Testis (tissue), 3 donors: ENCODE measurements around the gene RASD2. TPM values are rescaled to one million over a fixed set of nuclear protein-coding genes. Genes with fewer than 3 reads are reported as not detected.

ENCODE experiments used
- DNase-seq: peaks from one replicate; pipeline ENCODE4 v3.0.0-alpha.2; 2019
- H3K27ac ChIP-seq, 2 donors: fragments of 200-600 bp; sonication (generic); one replicate each; pipeline ENCODE4 v1.5.1; 2019
- H3K27me3 ChIP-seq: fragments of 200-600 bp; sonication (generic); one replicate; pipeline ENCODE4 v1.5.1; 2019
- H3K36me3 ChIP-seq: fragments of 200-600 bp; sonication (generic); one replicate; pipeline ENCODE4 v1.5.1; 2017; ENCODE audit warnings: low read depth; ENCODE audit errors: missing control alignments
- H3K4me1 ChIP-seq: fragments of 200-600 bp; sonication (generic); one replicate; pipeline ENCODE4 v1.5.1; 2019
- H3K4me3 ChIP-seq, 2 donors: fragments of 200-600 bp; sonication (generic); one replicate each; pipeline ENCODE4 v1.5.1; 2017 to 2019
- H3K9me3 ChIP-seq: fragments of 200-600 bp; sonication (generic); one replicate; pipeline ENCODE4 v1.5.1; 2017
- POLR2A ChIP-seq: fragments of 450-650 bp; IDR thresholded peaks from one replicate; pipeline ENCODE4 v1.6.1; 2017; ENCODE audit warnings: antibody characterized with exemption, mild to moderate bottlenecking, moderate library complexity
- WGBS, 2 donors: methylation state at CpG; one replicate each; pipeline ENCODE4 v1.1.5; 2018; 5-methylcytosine and 5-hydroxymethylcytosine counted together
- intact Hi-C: fragments of 100-400 bp; cut with DNase I; formaldehyde crosslinking; loops from one replicate; pipeline ENCODE4 v1.15.1; 2023; ENCODE audit warnings: low total_unique reads
- polyA plus RNA-seq: library from polyadenylated mRNA; stranded (reverse); fragments of 350-450 nt; fragmentation: Illumina TruSeq; extraction: RNeasy Lipid Tissue Mini Kit (QIAGEN cat#74804); gene quantifications from one replicate; pipeline ENCODE4 v1.2.3, GENCODE V29; 2014; ENCODE audit warnings: low read depth, low replicate concordance; ENCODE audit not compliant: insufficient read depth
- total RNA-seq, 2 donors: library from RNA; depleted of rRNA; stranded (reverse); fragments of >200 nt; gene quantifications; one replicate each; pipeline ENCODE4 v1.2.3, GENCODE V29; 2016
- TF ChIP-seq, protein P1 (sequence below), 3 experiments: fragments of 450-650 bp in 2 of 3; fragments of 200-600 bp in 1 of 3; sonication (generic) in 1 of 3; IDR thresholded peaks; one replicate each; pipeline ENCODE4 v1.5.1; 2016 to 2019; ENCODE audit warnings: antibody characterized with exemption in 3 of 3, mild to moderate bottlenecking in 2 of 3, moderate library complexity in 1 of 3

Gene RASD2
- total and polyA plus RNA-seq, 3 donors from 2014 or later, result 1.2 to 1.7 (median 1.7) TPM

DNA sequence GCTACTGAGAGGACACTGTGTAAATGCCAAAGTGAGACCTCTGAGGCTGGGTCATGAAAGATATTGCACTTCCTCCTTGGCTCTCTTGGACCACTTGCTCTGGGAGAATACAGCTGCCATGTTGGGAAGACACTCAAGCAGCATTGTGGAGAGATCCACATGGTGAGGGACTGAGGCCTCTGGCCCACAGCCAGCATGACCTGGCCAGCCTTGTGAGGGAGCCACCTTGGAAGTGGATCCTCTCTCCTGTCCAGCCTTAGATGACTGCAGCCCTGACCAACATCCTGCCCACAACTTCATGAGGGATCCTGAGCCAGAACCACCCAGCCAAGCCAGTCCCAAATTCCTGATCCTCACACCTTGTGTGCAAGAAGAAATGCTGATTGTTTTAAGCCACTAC lies 46.1 kb downstream of the RASD2 start:
- Histone ChIP-seq H3K27me3 (no peaks in the 10 kb centered on the region), H3K4me1 (peaks cover 5% of the 10 kb centered on the region), H3K4me3 (no peak overlapping the region), H3K36me3 (no peaks in the 10 kb centered on the region), H3K9me3 (no peaks in the 10 kb centered on the region), H3K27ac (no peak overlapping the region)
- no peak for DNase-seq
- TF ChIP-seq, protein P1, sequence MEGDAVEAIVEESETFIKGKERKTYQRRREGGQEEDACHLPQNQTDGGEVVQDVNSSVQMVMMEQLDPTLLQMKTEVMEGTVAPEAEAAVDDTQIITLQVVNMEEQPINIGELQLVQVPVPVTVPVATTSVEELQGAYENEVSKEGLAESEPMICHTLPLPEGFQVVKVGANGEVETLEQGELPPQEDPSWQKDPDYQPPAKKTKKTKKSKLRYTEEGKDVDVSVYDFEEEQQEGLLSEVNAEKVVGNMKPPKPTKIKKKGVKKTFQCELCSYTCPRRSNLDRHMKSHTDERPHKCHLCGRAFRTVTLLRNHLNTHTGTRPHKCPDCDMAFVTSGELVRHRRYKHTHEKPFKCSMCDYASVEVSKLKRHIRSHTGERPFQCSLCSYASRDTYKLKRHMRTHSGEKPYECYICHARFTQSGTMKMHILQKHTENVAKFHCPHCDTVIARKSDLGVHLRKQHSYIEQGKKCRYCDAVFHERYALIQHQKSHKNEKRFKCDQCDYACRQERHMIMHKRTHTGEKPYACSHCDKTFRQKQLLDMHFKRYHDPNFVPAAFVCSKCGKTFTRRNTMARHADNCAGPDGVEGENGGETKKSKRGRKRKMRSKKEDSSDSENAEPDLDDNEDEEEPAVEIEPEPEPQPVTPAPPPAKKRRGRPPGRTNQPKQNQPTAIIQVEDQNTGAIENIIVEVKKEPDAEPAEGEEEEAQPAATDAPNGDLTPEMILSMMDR (IDR thresholded peaks at IDR 0.05), result no peak
- no peak for TF ChIP-seq POLR2A
- intact Hi-C loops, result loop anchor here (10.0 kb wide), 2 partner anchors 162 to 232 kb away; no protein-coding TSS in a partner anchor

DNA sequence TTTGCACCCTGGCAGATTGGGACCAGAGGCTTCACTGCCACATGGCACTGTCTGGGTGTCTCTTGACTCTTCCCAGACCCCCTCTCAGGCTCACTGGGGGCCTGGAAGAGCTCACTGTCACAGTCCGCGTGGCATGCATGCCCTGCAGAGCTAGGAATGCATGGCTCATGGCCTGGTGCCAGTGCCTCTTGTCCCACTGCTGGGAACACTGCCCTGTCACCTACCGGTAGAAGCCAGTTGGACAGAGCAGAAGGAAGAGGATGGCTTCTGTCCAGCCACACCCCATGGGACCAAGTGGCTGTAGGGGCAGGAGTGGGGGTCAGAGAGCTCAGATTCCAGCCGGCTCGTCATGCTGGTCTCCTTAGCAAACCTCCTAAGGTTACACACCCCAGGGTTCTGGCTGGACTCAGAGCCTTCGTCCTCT lies 46.8 kb downstream of the RASD2 start:
- intact Hi-C loops, result loop anchor here (10.0 kb wide), 2 partner anchors 163 to 233 kb away; no protein-coding TSS in a partner anchor
- Histone ChIP-seq H3K27me3 (no peaks in the 10 kb centered on the region), H3K4me3 (no peak overlapping the region), H3K4me1 (peaks cover 8% of the 10 kb centered on the region), H3K9me3 (no peaks in the 10 kb centered on the region), H3K27ac (no peak overlapping the region), H3K36me3 (no peaks in the 10 kb centered on the region)
- no peak for TF ChIP-seq POLR2A
- TF ChIP-seq, protein P1 (IDR thresholded peaks at IDR 0.05), result no peak
- WGBS, 2 donors, result 67 to 69% methylated on average over 2 to 6 of the region's 6 CpGs
- DNase-seq, result peak; percentile 41

DNA sequence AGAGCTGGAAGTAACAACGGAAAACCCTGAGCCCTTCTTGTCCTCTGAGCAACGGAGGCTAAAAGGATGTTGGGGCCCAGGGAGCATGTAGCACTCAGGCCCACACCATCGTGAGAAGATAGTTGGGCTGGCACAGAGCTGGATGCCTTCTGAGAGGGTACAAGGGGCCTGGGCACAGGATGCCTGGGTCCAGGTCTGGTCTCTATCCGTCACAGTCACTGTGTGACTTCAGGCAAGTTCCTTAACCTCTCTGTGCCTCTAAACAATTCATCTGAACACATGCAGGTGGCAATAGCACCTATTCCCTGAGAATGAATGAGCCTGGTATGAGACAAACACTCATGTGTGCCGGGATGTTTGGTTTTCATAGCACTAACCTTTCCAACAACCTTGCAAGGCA lies 47.3 kb downstream of the RASD2 start:
- peaks cover 8% of the 10 kb centered on the region for H3K4me1 ChIP-seq
- no peak for DNase-seq
- intact Hi-C loops, result loop anchor here (10.0 kb wide), 2 partner anchors 163 to 233 kb away; no protein-coding TSS in a partner anchor
- H3K9me3 ChIP-seq, result no peaks in the 10 kb centered on the region
- no peaks in the 10 kb centered on the region for H3K36me3 ChIP-seq
- 75 to 79% methylated on average over 4 to 5 of the region's 5 CpGs for WGBS, 2 donors
- no peaks in the 10 kb centered on the region for H3K27me3 ChIP-seq
- no peak overlapping the region for H3K27ac ChIP-seq
- no peak overlapping the region for H3K4me3 ChIP-seq
- no peak for TF ChIP-seq POLR2A
- TF ChIP-seq, protein P1 (IDR thresholded peaks at IDR 0.05), result no peak

DNA sequence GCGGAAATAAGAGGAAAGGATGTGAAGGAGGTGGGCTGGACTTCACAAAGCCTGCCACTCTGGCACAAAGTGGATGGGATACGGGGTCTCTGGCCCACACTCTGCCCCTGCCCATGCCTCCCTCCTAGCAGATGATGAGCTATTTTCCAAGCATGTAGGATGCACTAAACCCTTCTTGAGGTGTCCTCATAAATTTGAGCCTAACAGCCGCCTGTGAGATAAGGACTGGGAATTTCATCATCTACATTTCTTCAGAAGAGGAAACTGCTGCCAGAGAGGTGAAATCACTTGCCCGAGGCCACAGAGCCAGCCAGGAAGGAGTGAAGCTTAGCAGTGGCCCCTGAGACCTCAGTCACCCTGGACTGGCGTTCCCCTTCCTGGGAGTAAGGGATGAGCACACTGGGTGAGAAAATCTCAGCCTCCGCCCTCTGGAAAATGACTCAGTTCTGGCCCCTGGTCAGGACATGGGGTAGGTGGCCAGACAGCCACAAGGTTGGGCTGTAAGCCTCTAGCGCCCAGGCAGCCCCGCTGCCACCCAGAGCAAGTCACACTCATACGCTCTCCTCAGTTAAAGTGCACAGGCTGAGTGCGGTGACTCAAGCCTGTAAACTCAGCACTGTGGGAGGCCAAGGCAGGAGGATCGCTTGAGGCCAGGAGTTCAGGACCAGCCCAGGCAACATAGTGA lies 48.6 kb downstream of the RASD2 start:
- DNase-seq, result no peak
- intact Hi-C loops, result loop anchor here (10.0 kb wide), 2 partner anchors 164 to 234 kb away; no protein-coding TSS in a partner anchor
- H3K9me3 ChIP-seq, result no peaks in the 10 kb centered on the region
- 65 to 82% methylated on average over 6 to 11 of the region's 11 CpGs for WGBS, 2 donors
- no peaks in the 10 kb centered on the region for H3K36me3 ChIP-seq
- TF ChIP-seq, protein P1 (IDR thresholded peaks at IDR 0.05), result no peak
- TF ChIP-seq POLR2A, result no peak
- no peak overlapping the region for H3K4me3 ChIP-seq
- H3K27ac ChIP-seq, result no peak overlapping the region
- no peaks in the 10 kb centered on the region for H3K27me3 ChIP-seq
- peaks cover 13% of the 10 kb centered on the region for H3K4me1 ChIP-seq

DNA sequence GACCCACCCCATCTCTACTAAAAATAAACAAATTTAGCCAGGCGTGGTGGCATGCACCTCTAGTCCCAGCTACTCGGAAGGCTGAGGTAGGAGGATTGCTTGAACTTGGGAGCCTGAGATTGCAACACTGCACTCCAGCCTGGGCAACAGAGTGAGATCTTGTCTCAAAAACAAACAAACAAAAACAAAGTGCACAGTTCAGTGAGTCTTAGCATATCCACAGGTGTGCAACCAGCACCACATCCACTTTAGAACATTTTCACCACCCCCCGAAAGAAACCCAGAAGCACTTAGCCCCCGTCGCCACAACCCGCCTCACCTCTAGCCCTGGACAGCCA lies 49.1 kb downstream of the RASD2 start:
- H3K27ac ChIP-seq, result no peak overlapping the region
- 91 to 99% methylated on average over 6 of the region's 6 CpGs for WGBS, 2 donors
- H3K9me3 ChIP-seq, result no peaks in the 10 kb centered on the region
- intact Hi-C loops, result loop anchor here (10.0 kb wide), 2 partner anchors 165 to 235 kb away; no protein-coding TSS in a partner anchor
- H3K36me3 ChIP-seq, result no peaks in the 10 kb centered on the region
- DNase-seq, result no peak
- TF ChIP-seq, protein P1 (IDR thresholded peaks at IDR 0.05), result no peak
- no peak for TF ChIP-seq POLR2A
- H3K4me3 ChIP-seq, result no peak overlapping the region
- H3K4me1 ChIP-seq, result peaks cover 13% of the 10 kb centered on the region
- H3K27me3 ChIP-seq, result no peaks in the 10 kb centered on the region
